ENCODE data around the gene HUS1B. TPM values are rescaled to one million over a fixed set of nuclear protein-coding genes. Genes with fewer than 3 reads are reported as not detected.

The HUS1B gene
- total and polyA plus RNA-seq, 2 of the 13 experiments (the other 11 are each of a cell fraction or from before 2014, with no cell fraction given) = 0.18 to 0.40 TPM

- TF ChIP-seq HNF1A (IDR thresholded peaks at IDR 0.05; ENCODE audit: low read depth) (no peak), HNF1A (CRISPR knock-in tag; IDR thresholded peaks at IDR 0.05; ENCODE audit: borderline replicate concordance) (peak; percentile 70; the same call in 1 of the 2 replicates), TERF1 (CRISPR knock-in tag; IDR thresholded peaks at IDR 0.05) (no peak; the same call in 1 of the 2 replicates), ZNF350 (CRISPR knock-in tag; IDR thresholded peaks at IDR 0.05; ENCODE audit: borderline replicate concordance, low read depth) (peak; percentile 93), REXO4 (CRISPR knock-in tag; IDR thresholded peaks at IDR 0.05; ENCODE audit: borderline replicate concordance) (no peak), USF2 (IDR thresholded peaks at IDR 0.05; ENCODE audit: low read depth, low read length) (no peak), USF2 (CRISPR knock-in tag; IDR thresholded peaks at IDR 0.05; ENCODE audit: borderline replicate concordance) (no peak; the same call in 1 of the 2 replicates), MLXIP (CRISPR knock-in tag; IDR thresholded peaks at IDR 0.05; ENCODE audit: borderline replicate concordance) (peak; percentile 47; the same call in 1 of the 2 replicates), YEATS4 (CRISPR knock-in tag; IDR thresholded peaks at IDR 0.05; ENCODE audit: borderline replicate concordance) (peak; percentile 99), ZNF761 (CRISPR knock-in tag; conservative IDR thresholded peaks at IDR 0.05) (peak; percentile 72; the same call in 1 of the 2 replicates), PCBP1 (IDR thresholded peaks at IDR 0.05; ENCODE audit: borderline replicate concordance, low read depth, low read length) (peak; percentile 82; the same call in 1 of the 2 replicates), TCF7 (IDR thresholded peaks at IDR 0.05; ENCODE audit: low read depth) (no peak), NFIB (CRISPR knock-in tag; IDR thresholded peaks at IDR 0.05; ENCODE audit: borderline replicate concordance) (no peak), ZNF232 (CRISPR knock-in tag; IDR thresholded peaks at IDR 0.05; ENCODE audit: borderline replicate concordance) (peak; percentile 88; the same call in 1 of the 2 replicates)
- TF ChIP-seq, protein P1, sequence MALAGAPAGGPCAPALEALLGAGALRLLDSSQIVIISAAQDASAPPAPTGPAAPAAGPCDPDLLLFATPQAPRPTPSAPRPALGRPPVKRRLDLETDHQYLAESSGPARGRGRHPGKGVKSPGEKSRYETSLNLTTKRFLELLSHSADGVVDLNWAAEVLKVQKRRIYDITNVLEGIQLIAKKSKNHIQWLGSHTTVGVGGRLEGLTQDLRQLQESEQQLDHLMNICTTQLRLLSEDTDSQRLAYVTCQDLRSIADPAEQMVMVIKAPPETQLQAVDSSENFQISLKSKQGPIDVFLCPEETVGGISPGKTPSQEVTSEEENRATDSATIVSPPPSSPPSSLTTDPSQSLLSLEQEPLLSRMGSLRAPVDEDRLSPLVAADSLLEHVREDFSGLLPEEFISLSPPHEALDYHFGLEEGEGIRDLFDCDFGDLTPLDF (CRISPR knock-in tag; IDR thresholded peaks at IDR 0.05) = peak; percentile 46; the same call in 1 of the 2 replicates
Observed at GRCh38 chr6:692858-693722, 36.2 kb upstream of the HUS1B start, which contains the start of gene EXOC2 (continued).
